HG03571 (cell line): ENCODE measurements around the gene CLCN6.

Experiments used
- ATAC-seq: cut with Tn5 transposase; IDR thresholded peaks from one replicate; pipeline ENCODE4 v1.9.1; 2021; ENCODE audit not compliant: unreplicated experiment

Gene CLCN6

GRCh38 chr1:11805422-11806306 is at the start of gene CLCN6, which contains the start of gene MTHFR:
Gene CLCN6, plus strand, starts transcription at chr1:11806191. Its CDS starts 72 bp downstream, at chr1:11806263.
Gene MTHFR, minus strand, starts transcription at chr1:11805964. Its CDS starts 2,848 bp downstream, at chr1:11803116.
- ATAC-seq, result peak; percentile 76

- ATAC-seq, result no peak
Observed at GRCh38 chr1:11757047-11757446, 48.9 kb upstream of the CLCN6 start.

- no peak for ATAC-seq
Observed at GRCh38 chr1:11759791-11760190, 46.2 kb upstream of the CLCN6 start.

- no peak for ATAC-seq
Observed at GRCh38 chr1:11761285-11761684, 44.7 kb upstream of the CLCN6 start.

GRCh38 chr1:11761988-11762406 is 44.0 kb upstream of the CLCN6 start, which contains the start of gene C1orf167:
Gene C1orf167, plus strand, starts transcription at chr1:11762193. Its CDS starts 2,208 bp downstream, at chr1:11764401.
- no peak for ATAC-seq

GRCh38 chr1:11764115-11764514 is 41.9 kb upstream of the CLCN6 start:
- no peak for ATAC-seq

- no peak for ATAC-seq
Observed at GRCh38 chr1:11764519-11764918, 41.5 kb upstream of the CLCN6 start.

GRCh38 chr1:11765661-11766428 is 40.1 kb upstream of the CLCN6 start:
- ATAC-seq, result no peak

- no peak for ATAC-seq
Observed at GRCh38 chr1:11766429-11766776, 39.6 kb upstream of the CLCN6 start.

GRCh38 chr1:11767922-11768704 is 37.9 kb upstream of the CLCN6 start:
- no peak for ATAC-seq

GRCh38 chr1:11768821-11769220 is 37.2 kb upstream of the CLCN6 start:
- no peak for ATAC-seq

GRCh38 chr1:11769274-11769673 is 36.7 kb upstream of the CLCN6 start:
- no peak for ATAC-seq

- no peak for ATAC-seq
Observed at GRCh38 chr1:11770011-11770410, 36.0 kb upstream of the CLCN6 start.

- no peak for ATAC-seq
Observed at GRCh38 chr1:11771481-11772043, 34.4 kb upstream of the CLCN6 start.

GRCh38 chr1:11772458-11772857 is 33.5 kb upstream of the CLCN6 start:
- ATAC-seq, result no peak

GRCh38 chr1:11774753-11775152 is 31.2 kb upstream of the CLCN6 start:
- ATAC-seq, result no peak

- no peak for ATAC-seq
Observed at GRCh38 chr1:11777658-11778322, 28.2 kb upstream of the CLCN6 start.

- no peak for ATAC-seq
Observed at GRCh38 chr1:11778336-11778735, 27.7 kb upstream of the CLCN6 start.

- no peak for ATAC-seq
Observed at GRCh38 chr1:11778844-11779623, 27.0 kb upstream of the CLCN6 start.
